Muscle of back (tissue), 11 donors: Measurements from ENCODE around the gene SH3RF2. TPM values are rescaled to one million over a fixed set of nuclear protein-coding genes. Genes with fewer than 3 reads are reported as not detected.

Source experiments
- DNase-seq, 3 donors: peaks; one replicate each; pipeline versions ENCODE4 v3.0.0 to v3.0.0-alpha.2; 2013
- polyA plus RNA-seq, 10 donors: library from polyadenylated mRNA; unstranded; fragments of 120-200 nt; gene quantifications; one replicate each; pipeline ENCODE4 v1.2.1, GENCODE V29; 2013; ENCODE audit not compliant: insufficient read length in 10 of 10

Gene SH3RF2
- polyA plus RNA-seq, 10 donors: 1.8 to 8.4 (median 5.4) TPM

GRCh38 chr5:146042628-146043279 lies 106.4 kb downstream of the SH3RF2 start:
- DNase-seq: no peak

GRCh38 chr5:146043722-146044121 lies 107.3 kb downstream of the SH3RF2 start:
- no peak for DNase-seq

- DNase-seq: no peak
These were observed 111.0 kb downstream of the SH3RF2 start for GRCh38 chr5:146047396-146047795.

GRCh38 chr5:146048994-146049703 lies 112.8 kb downstream of the SH3RF2 start:
- DNase-seq: peak; percentile 45 to 67 (median 59)

GRCh38 chr5:146049704-146050026 lies 113.3 kb downstream of the SH3RF2 start:
- DNase-seq: no peak

- no peak for DNase-seq
These were observed 113.7 kb downstream of the SH3RF2 start for GRCh38 chr5:146050086-146050485.

- DNase-seq: peak in 1 of 3 donors; percentile 34
These were observed 115.3 kb downstream of the SH3RF2 start for GRCh38 chr5:146051678-146052077.

GRCh38 chr5:146052780-146053179 lies 116.4 kb downstream of the SH3RF2 start:
- no peak for DNase-seq

GRCh38 chr5:146055432-146055831 lies 119.1 kb downstream of the SH3RF2 start:
- DNase-seq: no peak

- no peak for DNase-seq
These were observed 123.3 kb downstream of the SH3RF2 start for GRCh38 chr5:146059460-146060220.

- no peak for DNase-seq
These were observed 123.8 kb downstream of the SH3RF2 start for GRCh38 chr5:146060221-146060585.

GRCh38 chr5:146066968-146067367 lies 130.6 kb downstream of the SH3RF2 start:
- no peak for DNase-seq

- peak; percentile 77 to 93 (median 86) for DNase-seq
These were observed 131.8 kb downstream of the SH3RF2 start for GRCh38 chr5:146068206-146068605.

- DNase-seq: no peak
These were observed 132.8 kb downstream of the SH3RF2 start for GRCh38 chr5:146068977-146069779.

GRCh38 chr5:146069780-146070099 lies 133.4 kb downstream of the SH3RF2 start:
- DNase-seq: no peak

- DNase-seq: no peak
These were observed 134.4 kb downstream of the SH3RF2 start for GRCh38 chr5:146070746-146071145.

GRCh38 chr5:146071171-146071570 lies 134.8 kb downstream of the SH3RF2 start:
- no peak for DNase-seq

GRCh38 chr5:146072595-146072994 lies 136.2 kb downstream of the SH3RF2 start:
- no peak for DNase-seq

GRCh38 chr5:146073239-146073900 lies 137.0 kb downstream of the SH3RF2 start:
- DNase-seq: no peak

GRCh38 chr5:146076028-146076427 lies 139.7 kb downstream of the SH3RF2 start:
- DNase-seq: no peak

GRCh38 chr5:146076455-146076854 lies 140.1 kb downstream of the SH3RF2 start:
- DNase-seq: no peak

GRCh38 chr5:146078566-146078965 lies 142.2 kb downstream of the SH3RF2 start:
- no peak for DNase-seq
